ENCODE measurements around the gene HMCES.
"Not testable (repeated sequence)": the region's sequence is repeated elsewhere in the genome, so short reads cannot be mapped to it uniquely, and the experiment has no call there.

The HMCES gene

GRCh38 chr3:129240436-129240835, 38.2 kb upstream of the HMCES start:
- H3K4me3 ChIP-seq (ENCODE audit: insufficient read depth, low read depth, low read length) = no peak overlapping the region
- H3K36me3 ChIP-seq (ENCODE audit: control insufficient read depth, insufficient read depth, low read length) = no peaks in the 10 kb centered on the region
- no peaks in the 10 kb centered on the region for H3K4me1 ChIP-seq (ENCODE audit: control insufficient read depth, insufficient read depth, low read length)
- WGBS, 2 experiments = 66 to 80% methylated on average over 3 of the region's 3 CpGs
- H3K27me3 ChIP-seq (ENCODE audit: control insufficient read depth, insufficient read depth, low read length, poor library complexity, severe bottlenecking) = no peaks in the 10 kb centered on the region
- H3K9me3 ChIP-seq (ENCODE audit: control insufficient read depth, low read length) = no peaks in the 10 kb centered on the region
- H3K27ac ChIP-seq (ENCODE audit: insufficient read depth, low read depth, low read length, poor library complexity, severe bottlenecking) = no peak overlapping the region

- Histone ChIP-seq H3K27ac (ENCODE audit: insufficient read depth, low read depth, low read length, poor library complexity, severe bottlenecking) (no peak overlapping the region), H3K4me1 (ENCODE audit: control insufficient read depth, insufficient read depth, low read length) (peaks cover under 1% of the 10 kb centered on the region), H3K36me3 (ENCODE audit: control insufficient read depth, insufficient read depth, low read length) (no peaks in the 10 kb centered on the region), H3K9me3 (ENCODE audit: control insufficient read depth, low read length) (no peaks in the 10 kb centered on the region), H3K27me3 (ENCODE audit: control insufficient read depth, insufficient read depth, low read length, poor library complexity, severe bottlenecking) (no peaks in the 10 kb centered on the region), H3K4me3 (ENCODE audit: insufficient read depth, low read depth, low read length) (no peak overlapping the region)
- 93% methylated on average over 5 of the region's 5 CpGs for WGBS, 2 experiments
Measured at GRCh38 chr3:129245141-129245540, 33.5 kb upstream of the HMCES start.

- not testable (repeated sequence) for H3K9me3 ChIP-seq (ENCODE audit: control insufficient read depth, low read length); H3K4me1 ChIP-seq (ENCODE audit: control insufficient read depth, insufficient read depth, low read length); H3K4me3 ChIP-seq (ENCODE audit: insufficient read depth, low read depth, low read length); H3K27ac ChIP-seq (ENCODE audit: insufficient read depth, low read depth, low read length, poor library complexity, severe bottlenecking); H3K27me3 ChIP-seq (ENCODE audit: control insufficient read depth, insufficient read depth, low read length, poor library complexity, severe bottlenecking); H3K36me3 ChIP-seq (ENCODE audit: control insufficient read depth, insufficient read depth, low read length)
- 33 to 34% methylated on average over 11 of the region's 11 CpGs for WGBS, 2 experiments
Measured at GRCh38 chr3:129245641-129246306, 32.9 kb upstream of the HMCES start.

GRCh38 chr3:129246636-129247035, 32.0 kb upstream of the HMCES start:
- H3K4me3 ChIP-seq (ENCODE audit: insufficient read depth, low read depth, low read length) = no peak overlapping the region
- H3K27me3 ChIP-seq (ENCODE audit: control insufficient read depth, insufficient read depth, low read length, poor library complexity, severe bottlenecking) = no peaks in the 10 kb centered on the region
- H3K27ac ChIP-seq (ENCODE audit: insufficient read depth, low read depth, low read length, poor library complexity, severe bottlenecking) = no peak overlapping the region
- no peaks in the 10 kb centered on the region for H3K36me3 ChIP-seq (ENCODE audit: control insufficient read depth, insufficient read depth, low read length)
- H3K9me3 ChIP-seq (ENCODE audit: control insufficient read depth, low read length) = no peaks in the 10 kb centered on the region
- peaks cover 5% of the 10 kb centered on the region for H3K4me1 ChIP-seq (ENCODE audit: control insufficient read depth, insufficient read depth, low read length)

GRCh38 chr3:129248286-129248979, 30.2 kb upstream of the HMCES start:
- peak overlapping the region; percentile 75 for H3K4me3 ChIP-seq (ENCODE audit: insufficient read depth, low read depth, low read length)
- no peaks in the 10 kb centered on the region for H3K27me3 ChIP-seq (ENCODE audit: control insufficient read depth, insufficient read depth, low read length, poor library complexity, severe bottlenecking)
- no peaks in the 10 kb centered on the region for H3K9me3 ChIP-seq (ENCODE audit: control insufficient read depth, low read length)
- 84 to 88% methylated on average over 19 to 21 of the region's 21 CpGs for WGBS, 2 experiments
- no peak overlapping the region for H3K27ac ChIP-seq (ENCODE audit: insufficient read depth, low read depth, low read length, poor library complexity, severe bottlenecking)
- peaks cover 5% of the 10 kb centered on the region for H3K4me1 ChIP-seq (ENCODE audit: control insufficient read depth, insufficient read depth, low read length)
- peaks cover 12% of the 10 kb centered on the region for H3K36me3 ChIP-seq (ENCODE audit: control insufficient read depth, insufficient read depth, low read length)

- Histone ChIP-seq H3K9me3 (ENCODE audit: control insufficient read depth, low read length) (no peaks in the 10 kb centered on the region), H3K4me1 (ENCODE audit: control insufficient read depth, insufficient read depth, low read length) (peaks cover 5% of the 10 kb centered on the region), H3K27ac (ENCODE audit: insufficient read depth, low read depth, low read length, poor library complexity, severe bottlenecking) (no peak within 1 kb of the TSS), H3K36me3 (ENCODE audit: control insufficient read depth, insufficient read depth, low read length) (peaks cover 20% of the 10 kb centered on the region), H3K4me3 (ENCODE audit: insufficient read depth, low read depth, low read length) (peak within 1 kb of the TSS; percentile 75), H3K27me3 (ENCODE audit: control insufficient read depth, insufficient read depth, low read length, poor library complexity, severe bottlenecking) (no peaks in the 10 kb centered on the region)
- 1% methylated on average over 48 of the region's 48 CpGs for WGBS, 2 experiments
Measured at GRCh38 chr3:129249284-129250065, 29.2 kb upstream of the HMCES start, which contains the start of gene COPG1. COPG1 (plus strand) TSS chr3:129249606; CDS start chr3:129249710, 104 bp downstream.

GRCh38 chr3:129252748-129253147, 25.9 kb upstream of the HMCES start:
- no peaks in the 10 kb centered on the region for H3K9me3 ChIP-seq (ENCODE audit: control insufficient read depth, low read length)
- peaks cover 40% of the 10 kb centered on the region for H3K36me3 ChIP-seq (ENCODE audit: control insufficient read depth, insufficient read depth, low read length)
- no peaks in the 10 kb centered on the region for H3K27me3 ChIP-seq (ENCODE audit: control insufficient read depth, insufficient read depth, low read length, poor library complexity, severe bottlenecking)
- no peak overlapping the region for H3K4me3 ChIP-seq (ENCODE audit: insufficient read depth, low read depth, low read length)
- no peak overlapping the region for H3K27ac ChIP-seq (ENCODE audit: insufficient read depth, low read depth, low read length, poor library complexity, severe bottlenecking)
- 95% methylated on average over 4 of the region's 4 CpGs for WGBS, 2 experiments
- H3K4me1 ChIP-seq (ENCODE audit: control insufficient read depth, insufficient read depth, low read length) = peaks cover 5% of the 10 kb centered on the region

- peaks cover 5% of the 10 kb centered on the region for H3K4me1 ChIP-seq (ENCODE audit: control insufficient read depth, insufficient read depth, low read length)
- peaks cover 51% of the 10 kb centered on the region for H3K36me3 ChIP-seq (ENCODE audit: control insufficient read depth, insufficient read depth, low read length)
- WGBS, 2 experiments = 95 to 97% methylated on average over 12 of the region's 12 CpGs
Measured at GRCh38 chr3:129254536-129255230, 24.0 kb upstream of the HMCES start.

GRCh38 chr3:129256270-129256669, 22.4 kb upstream of the HMCES start:
- Histone ChIP-seq H3K27ac (ENCODE audit: insufficient read depth, low read depth, low read length, poor library complexity, severe bottlenecking) (no peak overlapping the region), H3K4me3 (ENCODE audit: insufficient read depth, low read depth, low read length) (no peak overlapping the region), H3K9me3 (ENCODE audit: control insufficient read depth, low read length) (no peaks in the 10 kb centered on the region), H3K36me3 (ENCODE audit: control insufficient read depth, insufficient read depth, low read length) (peaks cover 67% of the 10 kb centered on the region), H3K4me1 (ENCODE audit: control insufficient read depth, insufficient read depth, low read length) (no peaks in the 10 kb centered on the region), H3K27me3 (ENCODE audit: control insufficient read depth, insufficient read depth, low read length, poor library complexity, severe bottlenecking) (no peaks in the 10 kb centered on the region)
- 96% methylated on average over 6 of the region's 6 CpGs for WGBS, 2 experiments

More at GRCh38 chr3:129254536-129255230, 24.0 kb upstream of the HMCES start:
- Histone ChIP-seq H3K4me3 (ENCODE audit: insufficient read depth, low read depth, low read length) (no peak overlapping the region), H3K27me3 (ENCODE audit: control insufficient read depth, insufficient read depth, low read length, poor library complexity, severe bottlenecking) (no peaks in the 10 kb centered on the region), H3K9me3 (ENCODE audit: control insufficient read depth, low read length) (no peaks in the 10 kb centered on the region), H3K27ac (ENCODE audit: insufficient read depth, low read depth, low read length, poor library complexity, severe bottlenecking) (no peak overlapping the region)

All from ectodermal cell (in vitro differentiated cells).